Right lobe of liver (tissue), 6 donors: ENCODE measurements around the gene SPOPL. TPM values are rescaled to one million over a fixed set of nuclear protein-coding genes. Genes with fewer than 3 reads are reported as not detected.
"Not testable (repeated sequence)": the region's sequence is repeated elsewhere in the genome, so short reads cannot be mapped to it uniquely, and the experiment has no call there.

Experiments
- ATAC-seq, 4 donors: fragments of 200-7000 bp; cut with Tn5 transposase; one replicate each; pipeline ENCODE4 v1.9.1; 2020; ENCODE audit warnings: mild to moderate bottlenecking in 4 of 4, moderate library complexity in 4 of 4
- DNase-seq, 3 donors: peaks; one replicate each; pipeline ENCODE4 v3.0.0-alpha.2; 2020
- H3K27ac ChIP-seq, 3 donors: fragments of 200-600 bp; one replicate each; pipeline ENCODE4 v1.8.0; 2022
- H3K27me3 ChIP-seq, 2 donors: fragments of 200-600 bp; one replicate each; pipeline ENCODE4 v1.8.0; 2022
- H3K36me3 ChIP-seq, 4 donors: fragments of 200-600 bp; sonication (generic) in 1 of 4; one replicate each; pipeline versions ENCODE4 v1.5.1 to v1.8.0; 2017 to 2022; ENCODE audit warnings: control low read depth in 1 of 4
- H3K4me1 ChIP-seq, 4 donors: fragments of 200-600 bp; sonication (generic) in 1 of 4; one replicate each; pipeline versions ENCODE4 v1.5.1 to v1.8.0; 2017 to 2022; ENCODE audit warnings: control low read depth in 1 of 4
- H3K4me3 ChIP-seq, 3 donors: fragments of 200-600 bp; one replicate each; pipeline ENCODE4 v1.8.0; 2022
- H3K9me3 ChIP-seq, 4 donors: fragments of 200-600 bp; sonication (generic) in 1 of 4; one replicate each; pipeline versions ENCODE4 v1.5.1 to v1.8.0; 2017 to 2022; ENCODE audit warnings: control low read depth in 1 of 4
- CTCF ChIP-seq, 4 donors: fragments of 200-600 bp in 3 of 4; fragments of 450-650 bp in 1 of 4; IDR thresholded peaks; one replicate each; pipeline versions ENCODE4 v1.5.1 to v1.8.0; 2016 to 2022; ENCODE audit warnings: antibody characterized with exemption in 4 of 4, mild to moderate bottlenecking in 2 of 4
- POLR2A ChIP-seq: fragments of 450-650 bp; IDR thresholded peaks from one replicate; pipeline ENCODE4 v1.6.1; 2017; ENCODE audit warnings: antibody characterized with exemption, mild to moderate bottlenecking
- WGBS: methylation state at CpG from one replicate; pipeline ENCODE4 v1.1.6; 2018; ENCODE audit warnings: low coverage, low lambda C conversion rate; ENCODE audit not compliant: insufficient coverage; ENCODE audit errors: missing lambda C conversion rate; 5-methylcytosine and 5-hydroxymethylcytosine counted together
- intact Hi-C, 2 donors: fragments of 100-400 bp; cut with DNase I; formaldehyde crosslinking; loops; one replicate each; pipeline versions ENCODE4 v1.11.2 to v1.14.1; 2022
- total RNA-seq, 6 experiments: library from RNA; depleted of rRNA in 2 of 6; stranded (reverse); fragments of >200 nt in 2 of 6; fragmentation: NEBNext Ultra II Directional in 3 of 6; extraction: Animal tissue kit (Norgen Biotek cat#: 25700) in 3 of 6; gene quantifications; one replicate each; pipeline versions ENCODE4 v1.1.0 to v1.2.4, GENCODE V29; 2016 to 2023
- donor health status: DM: no; HTN: yes; CAD: no.
- donor health status: DM: no; HTN: no; CAD: no.
- donor health status: DM: no; HTN: no; CAD: no.
- donor health status: DM: no; HTN: yes; CAD: no.
- donor health status: DM: no; HTN: yes; CAD: no.

The SPOPL gene
- total RNA-seq, 6 experiments from 2014 or later: 10.6 to 14.8 (median 12.3) TPM

GRCh38 chr2:138518860-138519259 lies 17.3 kb downstream of the SPOPL start:
- intact Hi-C loops: no loop called here
- Histone ChIP-seq H3K9me3 (no peaks in the 10 kb centered on the region), H3K36me3 (no peaks in the 10 kb centered on the region), H3K27me3 (no peaks in the 10 kb centered on the region), H3K27ac (no peak overlapping the region), H3K4me3 (no peak overlapping the region), H3K4me1 (peaks cover 0 to 38% (median 12%) of the 10 kb centered on the region in 4 donors)
- ATAC-seq: no peak
- DNase-seq: no peak
- 100% methylated on average over 1 of the region's 1 CpG for WGBS
- TF ChIP-seq POLR2A (no peak), CTCF (IDR thresholded peaks at IDR 0.05) (no peak)

GRCh38 chr2:138521821-138522220 lies 20.3 kb downstream of the SPOPL start:
- Histone ChIP-seq H3K4me1 (peaks cover 0 to 11% (median 4%) of the 10 kb centered on the region in 4 donors), H3K27ac (no peak overlapping the region), H3K9me3 (no peaks in the 10 kb centered on the region), H3K27me3 (no peaks in the 10 kb centered on the region), H3K4me3 (no peak overlapping the region), H3K36me3 (no peaks in the 10 kb centered on the region)
- no peak for ATAC-seq
- WGBS: 86% methylated on average over 5 of the region's 5 CpGs
- no peak for TF ChIP-seq CTCF (IDR thresholded peaks at IDR 0.05)
- intact Hi-C loops: no loop called here
- DNase-seq: no peak

GRCh38 chr2:138522556-138522955 lies 21.0 kb downstream of the SPOPL start:
- no peaks in the 10 kb centered on the region for H3K27me3 ChIP-seq
- DNase-seq: no peak
- H3K4me1 ChIP-seq: peaks cover 0 to 7% (median 1%) of the 10 kb centered on the region in 4 donors
- 81% methylated on average over 3 of the region's 3 CpGs for WGBS
- no peak overlapping the region for H3K27ac ChIP-seq
- no peak for TF ChIP-seq POLR2A
- no peak for TF ChIP-seq CTCF (IDR thresholded peaks at IDR 0.05)
- H3K9me3 ChIP-seq: no peaks in the 10 kb centered on the region
- intact Hi-C loops: no loop called here
- H3K36me3 ChIP-seq: no peaks in the 10 kb centered on the region
- ATAC-seq: no peak
- H3K4me3 ChIP-seq: no peak overlapping the region

- H3K27me3 ChIP-seq, intact Hi-C loops, H3K9me3 ChIP-seq, H3K4me1 ChIP-seq, H3K27ac ChIP-seq, DNase-seq, ATAC-seq, H3K36me3 ChIP-seq, H3K4me3 ChIP-seq: not testable (repeated sequence)
- WGBS: 83% methylated on average over 7 of the region's 7 CpGs
Measured at GRCh38 chr2:138523018-138523672, 21.6 kb downstream of the SPOPL start.

GRCh38 chr2:138523673-138524042 lies 22.1 kb downstream of the SPOPL start:
- H3K27ac ChIP-seq, H3K36me3 ChIP-seq, H3K4me1 ChIP-seq, intact Hi-C loops, H3K4me3 ChIP-seq, H3K27me3 ChIP-seq, DNase-seq, H3K9me3 ChIP-seq: not testable (repeated sequence)
- ATAC-seq: peak in 1 of 4 donors; percentile 31
- WGBS: 67% methylated on average over 3 of the region's 3 CpGs

GRCh38 chr2:138524353-138524752 lies 22.8 kb downstream of the SPOPL start:
- H3K36me3 ChIP-seq, H3K27ac ChIP-seq, H3K9me3 ChIP-seq, H3K4me1 ChIP-seq, H3K27me3 ChIP-seq, intact Hi-C loops, ATAC-seq, DNase-seq, H3K4me3 ChIP-seq: not testable (repeated sequence)
- 79% methylated on average over 1 of the region's 1 CpG for WGBS
